Activated T-cell treated with anti-CD3 and anti-CD28 coated beads, Interleukin-2, amount 50 U/mL, for 1 hour (primary cell): Measurements from ENCODE around the gene GAREM2.

Source experiments
- DNase-seq: peaks from one replicate; pipeline ENCODE4 v3.0.0-alpha.2; 2020

The GAREM2 gene

GRCh38 chr2:26189751-26190150 lies 16.9 kb downstream of the GAREM2 start:
- no peak for DNase-seq

- no peak for DNase-seq
Observed at GRCh38 chr2:26190369-26190768, 17.5 kb downstream of the GAREM2 start.

- DNase-seq = no peak
Observed at GRCh38 chr2:26191316-26192159, 18.6 kb downstream of the GAREM2 start.

GRCh38 chr2:26193578-26194231 lies 20.8 kb downstream of the GAREM2 start:
- no peak for DNase-seq

GRCh38 chr2:26195040-26195984 lies 22.4 kb downstream of the GAREM2 start:
- no peak for DNase-seq

GRCh38 chr2:26196683-26197418 lies 24.0 kb downstream of the GAREM2 start:
- DNase-seq = no peak

- no peak for DNase-seq
Observed at GRCh38 chr2:26197516-26197915, 24.6 kb downstream of the GAREM2 start.

- no peak for DNase-seq
Observed at GRCh38 chr2:26202981-26203490, 30.1 kb downstream of the GAREM2 start.

- DNase-seq = no peak
Observed at GRCh38 chr2:26203906-26204305, 31.0 kb downstream of the GAREM2 start.

- DNase-seq = no peak
Observed at GRCh38 chr2:26212011-26212410, 39.1 kb downstream of the GAREM2 start.

- DNase-seq = no peak
Observed at GRCh38 chr2:26214759-26215158, 41.9 kb downstream of the GAREM2 start.

- DNase-seq = no peak
Observed at GRCh38 chr2:26215833-26216232, 42.9 kb downstream of the GAREM2 start.

- no peak for DNase-seq
Observed at GRCh38 chr2:26216587-26216986, 43.7 kb downstream of the GAREM2 start.

- DNase-seq = no peak
Observed at GRCh38 chr2:26217720-26218119, 44.8 kb downstream of the GAREM2 start.

- DNase-seq = no peak
Observed at GRCh38 chr2:26223018-26223417, 50.1 kb downstream of the GAREM2 start.

- no peak for DNase-seq
Observed at GRCh38 chr2:26224095-26224494, 51.2 kb downstream of the GAREM2 start.

GRCh38 chr2:26229595-26229994 lies 56.7 kb downstream of the GAREM2 start:
- DNase-seq = no peak

- no peak for DNase-seq
Observed at GRCh38 chr2:26230806-26231205, 57.9 kb downstream of the GAREM2 start.

GRCh38 chr2:26235089-26235488 lies 62.2 kb downstream of the GAREM2 start:
- DNase-seq = no peak

GRCh38 chr2:26237868-26238267 lies 65.0 kb downstream of the GAREM2 start:
- no peak for DNase-seq

- DNase-seq = no peak
Observed at GRCh38 chr2:26238311-26238958, 65.5 kb downstream of the GAREM2 start.
